WTC11 (cell line): ENCODE data around the gene HOXB3.

ENCODE experiments used
- CREB1 ChIP-seq: sonication (generic); formaldehyde crosslinking; IDR thresholded peaks from 2 replicates; pipeline ENCODE4 v1.8.0; 2023; ENCODE audit warnings: mild to moderate bottlenecking, missing genetic modification reagents
- EMX1 ChIP-seq: fragments of 250-450 bp; sonication (Bioruptor Pico); IDR thresholded peaks from 2 replicates; pipeline ENCODE4 v1.8.0; 2021; ENCODE audit warnings: mild to moderate bottlenecking
- ESRRA ChIP-seq: sonication (generic); formaldehyde crosslinking; IDR thresholded peaks from 2 replicates; pipeline ENCODE4 v1.8.1; 2022; ENCODE audit warnings: mild to moderate bottlenecking, missing genetic modification reagents, borderline replicate concordance
- FOXK1 ChIP-seq: sonication (generic); formaldehyde crosslinking; IDR thresholded peaks from 2 replicates; pipeline ENCODE4 v1.8.0; 2022; ENCODE audit warnings: mild to moderate bottlenecking, moderate library complexity, missing genetic modification reagents
- RELA ChIP-seq: sonication (generic); formaldehyde crosslinking; IDR thresholded peaks from 2 replicates; pipeline ENCODE4 v1.8.1; 2022; ENCODE audit warnings: missing genetic modification reagents, mild to moderate bottlenecking, borderline replicate concordance
- TF ChIP-seq, protein P1 (sequence below): fragments of 200-600 bp; IDR thresholded peaks from 2 replicates; pipeline ENCODE4 v1.8.0; 2022; ENCODE audit warnings: antibody characterized with exemption
- TF ChIP-seq, protein P2 (sequence below): sonication (generic); formaldehyde crosslinking; IDR thresholded peaks from 2 replicates; pipeline ENCODE4 v1.8.1; 2023; ENCODE audit warnings: mild to moderate bottlenecking, missing genetic modification reagents
- TF ChIP-seq, protein P3 (sequence below): sonication (generic); formaldehyde crosslinking; conservative IDR thresholded peaks from 2 replicates; pipeline ENCODE4 v1.8.1; 2022; ENCODE audit warnings: mild to moderate bottlenecking, missing genetic modification reagents

DNA sequence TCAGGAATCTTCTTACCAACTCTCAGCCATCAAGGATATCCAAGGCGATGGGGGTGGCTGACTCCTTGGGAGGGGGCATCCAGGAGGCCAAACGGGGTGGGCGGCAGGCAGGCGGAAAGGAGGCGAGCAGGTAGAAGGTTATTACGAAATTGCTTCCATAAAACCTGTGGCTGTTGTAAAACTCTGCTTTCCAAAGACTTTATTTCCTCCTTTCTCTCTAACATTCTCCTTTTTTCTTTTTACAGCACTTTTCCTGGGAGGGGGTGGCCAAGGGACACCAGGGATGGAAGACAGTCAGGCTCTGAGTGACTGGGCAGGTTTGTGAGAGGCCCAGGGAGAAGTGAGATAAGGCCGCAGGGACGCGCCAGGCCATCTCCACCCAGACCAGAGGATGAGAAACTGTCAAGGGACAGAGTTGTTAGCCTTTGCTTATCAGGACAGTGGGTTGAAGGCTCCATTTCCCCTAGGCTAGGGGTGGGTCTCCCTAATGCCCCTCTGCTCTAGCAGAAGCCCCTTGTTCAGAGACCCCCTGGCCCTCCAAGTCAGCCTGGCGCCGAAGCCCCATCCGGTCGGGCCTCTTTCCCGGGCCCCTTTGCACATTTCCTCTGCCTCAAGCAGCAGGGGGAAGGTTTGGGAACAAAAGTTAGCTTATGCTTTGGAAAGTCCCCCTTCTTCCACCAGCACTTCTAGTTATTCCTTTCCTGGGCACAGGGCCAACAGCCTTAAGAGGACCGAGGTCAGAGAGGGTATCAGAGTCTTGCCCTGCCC is 41.1 kb upstream of the HOXB3 start:
- TF ChIP-seq, protein P1, sequence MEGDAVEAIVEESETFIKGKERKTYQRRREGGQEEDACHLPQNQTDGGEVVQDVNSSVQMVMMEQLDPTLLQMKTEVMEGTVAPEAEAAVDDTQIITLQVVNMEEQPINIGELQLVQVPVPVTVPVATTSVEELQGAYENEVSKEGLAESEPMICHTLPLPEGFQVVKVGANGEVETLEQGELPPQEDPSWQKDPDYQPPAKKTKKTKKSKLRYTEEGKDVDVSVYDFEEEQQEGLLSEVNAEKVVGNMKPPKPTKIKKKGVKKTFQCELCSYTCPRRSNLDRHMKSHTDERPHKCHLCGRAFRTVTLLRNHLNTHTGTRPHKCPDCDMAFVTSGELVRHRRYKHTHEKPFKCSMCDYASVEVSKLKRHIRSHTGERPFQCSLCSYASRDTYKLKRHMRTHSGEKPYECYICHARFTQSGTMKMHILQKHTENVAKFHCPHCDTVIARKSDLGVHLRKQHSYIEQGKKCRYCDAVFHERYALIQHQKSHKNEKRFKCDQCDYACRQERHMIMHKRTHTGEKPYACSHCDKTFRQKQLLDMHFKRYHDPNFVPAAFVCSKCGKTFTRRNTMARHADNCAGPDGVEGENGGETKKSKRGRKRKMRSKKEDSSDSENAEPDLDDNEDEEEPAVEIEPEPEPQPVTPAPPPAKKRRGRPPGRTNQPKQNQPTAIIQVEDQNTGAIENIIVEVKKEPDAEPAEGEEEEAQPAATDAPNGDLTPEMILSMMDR = no peak
- TF ChIP-seq ESRRA (CRISPR knock-in tag) = no peak
- no peak for TF ChIP-seq EMX1 (CRISPR knock-in tag)
- TF ChIP-seq, protein P2, sequence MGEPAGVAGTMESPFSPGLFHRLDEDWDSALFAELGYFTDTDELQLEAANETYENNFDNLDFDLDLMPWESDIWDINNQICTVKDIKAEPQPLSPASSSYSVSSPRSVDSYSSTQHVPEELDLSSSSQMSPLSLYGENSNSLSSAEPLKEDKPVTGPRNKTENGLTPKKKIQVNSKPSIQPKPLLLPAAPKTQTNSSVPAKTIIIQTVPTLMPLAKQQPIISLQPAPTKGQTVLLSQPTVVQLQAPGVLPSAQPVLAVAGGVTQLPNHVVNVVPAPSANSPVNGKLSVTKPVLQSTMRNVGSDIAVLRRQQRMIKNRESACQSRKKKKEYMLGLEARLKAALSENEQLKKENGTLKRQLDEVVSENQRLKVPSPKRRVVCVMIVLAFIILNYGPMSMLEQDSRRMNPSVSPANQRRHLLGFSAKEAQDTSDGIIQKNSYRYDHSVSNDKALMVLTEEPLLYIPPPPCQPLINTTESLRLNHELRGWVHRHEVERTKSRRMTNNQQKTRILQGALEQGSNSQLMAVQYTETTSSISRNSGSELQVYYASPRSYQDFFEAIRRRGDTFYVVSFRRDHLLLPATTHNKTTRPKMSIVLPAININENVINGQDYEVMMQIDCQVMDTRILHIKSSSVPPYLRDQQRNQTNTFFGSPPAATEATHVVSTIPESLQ (CRISPR knock-in tag) = no peak
- no peak for TF ChIP-seq CREB1 (CRISPR knock-in tag)
- TF ChIP-seq FOXK1 = no peak
- TF ChIP-seq, protein P3, sequence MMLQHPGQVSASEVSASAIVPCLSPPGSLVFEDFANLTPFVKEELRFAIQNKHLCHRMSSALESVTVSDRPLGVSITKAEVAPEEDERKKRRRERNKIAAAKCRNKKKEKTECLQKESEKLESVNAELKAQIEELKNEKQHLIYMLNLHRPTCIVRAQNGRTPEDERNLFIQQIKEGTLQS (CRISPR knock-in tag) = no peak
- TF ChIP-seq RELA = no peak
